Measurements from ENCODE around the gene SMAGP. TPM values are rescaled to one million over a fixed set of nuclear protein-coding genes. Genes with fewer than 3 reads are reported as not detected.
"Not testable (repeated sequence)": the region's sequence is repeated elsewhere in the genome, so short reads cannot be mapped to it uniquely, and the experiment has no call there.

SMAGP gene
- polyA plus RNA-seq, 4 donors: 18.1 to 24.7 (median 22.3) TPM

DNA sequence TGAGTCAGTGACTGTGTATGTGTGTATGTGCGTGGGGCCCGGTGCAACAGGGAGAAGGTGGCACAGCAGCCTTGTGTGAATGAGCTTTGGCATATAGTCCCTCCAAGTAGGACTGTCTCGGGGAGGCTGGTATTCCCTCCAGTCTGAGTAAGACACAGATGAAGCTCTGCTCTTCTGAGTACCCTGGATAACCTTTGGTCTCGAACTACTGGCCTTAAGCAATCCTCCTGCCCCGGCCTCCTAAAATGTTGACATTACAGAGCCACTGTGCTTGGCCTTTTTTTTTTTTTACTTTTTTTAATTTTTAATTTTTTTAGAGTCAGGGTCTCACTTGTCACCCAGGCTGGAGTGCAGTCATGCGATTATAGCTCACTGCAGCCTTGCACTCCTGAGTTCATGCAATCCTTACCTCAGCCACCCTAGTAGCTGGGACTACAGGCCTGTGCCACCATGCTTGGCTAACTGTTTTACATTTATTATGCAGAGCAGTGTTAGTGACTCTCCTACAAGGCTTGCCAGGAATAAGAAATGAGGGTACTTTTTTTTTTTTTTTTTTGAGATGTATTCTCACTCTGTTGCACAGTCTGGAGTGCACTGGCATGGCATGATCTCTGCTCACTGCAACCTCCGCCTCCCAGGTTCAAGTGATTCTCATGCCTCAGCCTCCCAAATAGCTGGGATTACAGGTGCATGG, 41.0 kb downstream of the SMAGP start:
- no peak for DNase-seq (ENCODE audit: low read depth in 4 of 4, low spot score in 2 of 4)

GRCh38 chr12:51227962-51228361, 42.3 kb downstream of the SMAGP start:
- no peak for DNase-seq (ENCODE audit: low read depth in 4 of 4, low spot score in 2 of 4)

DNA sequence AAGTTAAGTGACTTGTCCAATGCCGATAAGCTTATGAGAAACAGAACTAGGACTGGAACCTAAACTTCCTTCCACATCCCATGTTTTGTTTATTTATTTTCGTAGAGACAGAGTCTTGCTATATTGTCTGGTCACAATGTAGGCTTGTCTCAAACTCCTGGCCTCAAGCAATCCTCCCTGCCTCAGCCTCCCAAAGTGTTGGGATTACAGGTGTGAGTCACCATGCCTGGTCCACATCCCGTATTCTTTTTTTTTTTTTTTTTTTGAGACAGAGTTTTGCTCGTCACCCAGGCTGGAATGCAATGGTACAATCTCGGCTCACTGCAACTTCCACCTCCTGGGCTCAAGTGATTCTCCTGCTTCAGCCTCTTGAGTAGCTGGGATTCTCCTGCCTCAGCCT, 43.1 kb downstream of the SMAGP start:
- DNase-seq (ENCODE audit: low read depth in 4 of 4, low spot score in 2 of 4): not testable (repeated sequence)

DNA sequence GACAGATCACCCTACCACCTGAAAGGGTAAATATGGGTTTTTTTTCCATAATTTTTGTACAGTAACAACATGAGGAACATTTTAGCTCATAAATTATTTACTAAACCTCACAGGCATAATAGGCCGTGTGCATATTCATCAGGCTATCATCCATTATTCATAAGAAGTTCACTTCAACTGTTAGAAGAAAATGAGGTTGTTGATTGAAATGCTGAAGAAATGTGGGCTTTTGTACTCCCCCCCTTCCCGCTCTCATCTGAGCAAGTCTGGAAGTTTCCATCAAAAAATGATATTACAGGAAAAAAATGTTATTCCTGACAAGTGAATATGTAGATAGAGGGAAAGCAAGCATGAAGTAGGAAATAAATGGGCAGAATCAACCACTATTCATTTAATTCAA, 44.4 kb downstream of the SMAGP start:
- DNase-seq (ENCODE audit: low read depth in 4 of 4, low spot score in 2 of 4): no peak

DNA sequence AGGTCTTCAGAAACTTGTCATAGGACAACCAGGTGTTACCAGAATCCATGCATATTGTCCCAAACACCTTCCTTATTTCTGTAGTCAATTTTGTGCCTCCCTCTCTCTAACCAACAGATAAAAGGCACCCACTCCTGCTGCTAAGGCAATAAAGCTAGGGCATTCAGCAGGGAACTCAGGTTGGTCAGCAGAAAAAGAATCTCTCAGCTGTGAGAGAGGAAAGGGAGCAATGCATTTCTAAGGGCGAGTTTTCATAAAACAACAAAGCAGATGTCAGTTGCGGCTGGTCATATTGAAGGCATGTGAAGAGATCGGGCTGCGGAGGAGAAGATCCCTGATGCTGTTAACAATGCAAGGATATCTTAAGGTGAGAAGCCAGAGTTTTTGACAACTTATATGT, 45.0 kb downstream of the SMAGP start:
- no peak for DNase-seq (ENCODE audit: low read depth in 4 of 4, low spot score in 2 of 4)

- no peak for DNase-seq (ENCODE audit: low read depth in 4 of 4, low spot score in 2 of 4)
Measured at GRCh38 chr12:51224625-51225024, 45.6 kb downstream of the SMAGP start.

GRCh38 chr12:51222461-51222860, 47.8 kb downstream of the SMAGP start:
- DNase-seq (ENCODE audit: low read depth in 4 of 4, low spot score in 2 of 4): no peak

DNA sequence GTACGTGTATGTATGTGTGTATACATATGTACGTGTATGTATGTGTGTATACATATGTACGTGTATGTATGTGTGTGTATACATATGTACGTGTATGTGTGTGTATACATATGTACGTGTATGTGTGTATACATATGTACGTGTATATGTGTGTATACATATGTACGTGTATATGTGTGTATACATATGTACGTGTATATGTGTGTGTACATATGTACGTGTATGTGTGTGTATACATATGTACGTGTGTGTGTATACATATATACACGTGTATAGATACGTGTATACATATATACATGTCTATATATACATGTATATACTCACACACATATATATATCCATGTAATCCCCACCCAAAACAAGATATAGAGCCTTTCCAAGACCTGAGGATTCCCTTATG, 50.4 kb downstream of the SMAGP start:
- DNase-seq (ENCODE audit: low read depth in 4 of 4, low spot score in 2 of 4): not testable (repeated sequence)

GRCh38 chr12:51219322-51219721, 50.9 kb downstream of the SMAGP start:
- DNase-seq (ENCODE audit: low read depth in 4 of 4, low spot score in 2 of 4): no peak

DNA sequence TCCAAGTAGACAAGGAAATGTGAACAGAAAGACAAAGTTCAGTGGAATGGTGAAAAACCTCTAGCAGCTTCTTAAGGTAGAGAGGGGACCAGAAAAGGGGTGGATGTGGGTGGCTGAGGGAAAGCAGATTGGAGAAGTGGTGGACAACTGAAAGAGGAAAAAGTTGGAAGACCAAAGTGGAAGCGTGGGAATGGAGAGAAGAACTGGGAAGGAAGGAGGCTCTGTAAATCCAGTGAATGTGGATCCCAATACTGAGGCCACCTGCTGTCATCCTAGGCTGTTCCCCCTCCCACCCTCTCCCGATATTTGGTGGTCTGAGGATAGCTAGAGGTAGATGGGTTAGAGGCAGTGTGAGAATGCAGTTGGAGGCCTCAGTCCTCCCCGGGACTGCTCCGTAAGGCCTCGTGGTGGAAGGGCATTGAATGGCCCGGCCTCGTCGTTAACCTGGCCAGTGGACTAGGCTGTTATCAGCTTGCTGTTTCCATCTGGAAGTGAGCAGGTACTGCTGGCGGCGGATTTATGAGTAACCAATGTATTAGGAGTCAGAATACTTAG, 51.5 kb downstream of the SMAGP start:
- no peak for DNase-seq (ENCODE audit: low read depth in 4 of 4, low spot score in 2 of 4)

DNA sequence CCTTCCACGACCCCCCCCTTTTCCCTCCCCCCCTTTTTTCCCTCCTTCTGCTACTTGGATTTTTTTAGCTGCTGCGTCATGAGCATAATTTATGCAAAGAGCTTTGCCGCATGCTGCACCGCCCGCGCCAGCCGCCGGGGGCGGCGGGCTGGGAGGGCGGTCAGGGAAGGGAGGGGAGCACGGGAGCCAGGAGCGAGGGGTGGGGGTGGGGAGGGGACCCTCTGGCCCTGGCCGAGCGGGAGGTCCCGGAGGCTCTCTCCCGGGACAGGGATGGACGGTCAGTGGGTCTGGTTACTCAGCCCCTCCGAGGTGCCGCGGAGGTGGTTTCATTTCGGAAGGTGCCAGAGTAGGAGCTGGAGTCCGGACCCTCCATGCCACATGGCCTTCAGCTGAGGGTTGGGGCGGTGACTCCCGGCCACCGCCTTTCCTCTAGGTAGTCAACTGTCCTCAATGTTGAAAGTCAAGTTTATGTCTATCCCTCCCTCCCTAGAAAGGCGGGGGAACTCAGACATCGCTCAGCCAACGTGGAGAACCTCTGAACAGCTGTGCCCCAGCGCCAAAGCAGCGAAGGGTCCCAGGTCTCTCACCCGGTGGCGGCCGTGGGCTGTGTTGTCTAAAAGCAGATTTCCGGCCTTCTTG, 52.1 kb downstream of the SMAGP start, which contains the start of gene POU6F1:
Gene POU6F1 (minus strand): TSS at position 95 of the 639 bp plus-strand sequence. CDS start 11,226 bp downstream, outside the sequence.
- DNase-seq (ENCODE audit: low read depth in 4 of 4, low spot score in 2 of 4): peak; percentile 78 to 87 (median 81)

GRCh38 chr12:51217133-51217967, 52.9 kb downstream of the SMAGP start:
- DNase-seq (ENCODE audit: low read depth in 4 of 4, low spot score in 2 of 4): no peak

DNA sequence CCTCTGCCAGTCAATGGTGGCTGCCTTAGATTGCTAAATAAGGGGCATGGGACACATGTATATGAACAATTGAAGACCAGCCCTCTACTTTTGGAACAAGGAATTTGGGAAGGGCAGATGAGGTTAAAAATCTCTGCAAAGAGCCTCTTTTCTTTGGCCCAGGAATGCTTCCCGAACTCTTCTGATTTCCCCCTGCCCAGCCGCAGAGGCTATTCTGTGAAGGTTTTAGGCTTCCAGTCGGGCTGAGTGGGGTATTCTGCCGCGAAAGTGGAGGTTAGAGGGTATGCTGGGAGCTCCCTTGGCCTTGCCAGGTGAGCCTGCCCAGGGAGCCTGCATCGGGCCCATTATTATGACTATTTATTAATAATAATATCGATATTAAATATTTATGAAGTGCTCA, 53.6 kb downstream of the SMAGP start:
- no peak for DNase-seq (ENCODE audit: low read depth in 4 of 4, low spot score in 2 of 4)

GRCh38 chr12:51214895-51215294, 55.3 kb downstream of the SMAGP start:
- DNase-seq (ENCODE audit: low read depth in 4 of 4, low spot score in 2 of 4): no peak

DNA sequence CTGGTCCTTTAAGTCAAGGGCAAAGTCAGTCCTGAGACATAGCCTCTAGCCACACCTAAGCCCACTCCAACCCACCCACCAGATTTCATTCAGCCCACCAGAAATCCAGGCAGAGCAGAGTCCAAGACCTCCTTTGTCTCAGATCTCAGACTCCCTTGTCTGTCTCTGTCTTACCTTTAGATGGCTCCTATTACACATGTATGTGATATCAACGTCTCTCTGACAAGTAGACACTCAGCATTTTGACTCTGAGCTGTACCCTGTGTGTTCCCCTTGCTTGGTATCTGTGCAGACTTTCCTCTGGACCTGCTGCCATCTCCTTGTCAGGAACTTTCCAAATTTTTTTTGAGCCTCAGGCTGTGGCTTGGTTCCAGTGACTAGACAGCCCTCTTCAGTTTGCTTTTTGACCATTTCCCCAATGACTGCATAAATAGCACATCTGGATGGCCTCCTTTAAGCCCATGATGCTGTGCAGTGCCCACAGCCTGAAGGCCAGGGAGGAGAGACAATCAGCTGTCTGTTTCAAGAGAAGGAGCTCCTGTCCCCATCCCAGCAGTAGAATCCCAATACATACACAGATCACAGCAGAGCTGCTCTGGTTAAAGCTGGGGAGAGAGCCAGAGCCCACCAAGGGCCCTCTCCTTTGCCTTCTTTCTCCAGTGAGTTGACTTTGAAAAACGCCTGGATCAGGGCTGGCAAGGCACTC, 59.4 kb downstream of the SMAGP start:
- DNase-seq (ENCODE audit: low read depth in 4 of 4, low spot score in 2 of 4): no peak

DNA sequence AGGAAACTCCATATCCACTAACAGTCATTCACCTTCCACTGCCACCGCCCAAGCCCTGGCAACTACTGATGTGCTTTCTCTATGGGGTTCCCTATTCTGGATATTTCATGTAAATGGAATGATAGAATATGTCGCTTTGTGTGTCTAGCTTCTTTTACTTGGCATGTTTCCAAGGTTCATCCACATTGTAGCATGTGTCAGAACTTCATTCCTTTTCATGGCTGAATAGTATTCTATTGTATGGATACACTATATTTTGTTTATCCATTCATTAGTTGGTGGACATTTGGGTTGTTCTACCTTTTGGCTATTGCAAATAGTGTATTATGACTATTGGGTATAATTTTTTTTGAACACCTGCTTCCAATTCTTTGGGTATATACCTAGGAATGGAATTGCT, 61.0 kb downstream of the SMAGP start:
- DNase-seq (ENCODE audit: low read depth in 4 of 4, low spot score in 2 of 4): no peak

- DNase-seq (ENCODE audit: low read depth in 4 of 4, low spot score in 2 of 4): no peak
Measured at GRCh38 chr12:51208016-51208660, 62.1 kb downstream of the SMAGP start.

DNA sequence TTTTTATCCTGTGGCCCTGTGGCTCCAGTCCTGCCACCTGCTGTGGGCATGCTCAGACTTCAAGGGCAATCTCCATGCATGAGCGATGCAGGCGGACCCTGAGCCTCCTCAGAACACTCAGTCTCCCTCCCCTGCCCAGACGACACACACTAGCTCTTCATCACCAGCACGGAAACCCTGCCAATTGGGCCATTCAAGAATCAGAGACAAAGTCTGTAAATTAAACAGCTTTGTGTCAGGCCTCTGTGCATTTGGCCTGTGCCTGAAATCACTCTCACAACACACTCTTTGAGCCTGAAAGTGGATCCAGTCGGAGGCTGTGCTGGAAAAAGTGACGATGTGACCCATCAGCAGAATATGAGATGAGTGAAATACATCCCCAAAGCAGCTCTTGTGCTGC, 64.9 kb downstream of the SMAGP start:
- no peak for DNase-seq (ENCODE audit: low read depth in 4 of 4, low spot score in 2 of 4)

DNA sequence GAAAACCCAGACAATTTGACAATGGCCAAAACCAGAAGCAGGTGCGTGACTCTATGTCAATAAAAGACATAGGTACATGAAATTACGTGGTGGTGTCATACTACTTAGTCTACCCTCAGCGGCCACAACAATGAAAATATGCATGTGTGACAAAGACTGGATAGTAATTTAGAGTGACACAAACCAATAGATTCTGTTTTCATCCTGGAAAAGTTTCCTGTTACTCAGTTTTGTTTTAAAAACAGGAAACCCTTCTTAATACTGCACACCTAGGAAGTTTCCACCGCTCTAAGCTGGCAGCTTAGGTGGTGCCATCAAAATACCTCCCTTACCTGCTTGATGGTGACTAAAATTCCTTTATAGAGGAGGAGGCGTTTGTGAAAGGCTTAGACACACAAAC, 67.5 kb downstream of the SMAGP start:
- DNase-seq (ENCODE audit: low read depth in 4 of 4, low spot score in 2 of 4): no peak

- no peak for DNase-seq (ENCODE audit: low read depth in 4 of 4, low spot score in 2 of 4)
Measured at GRCh38 chr12:51200806-51201205, 69.4 kb downstream of the SMAGP start.
